B cell (primary cell): ENCODE data around the gene DPCD. TPM values are rescaled to one million over a fixed set of nuclear protein-coding genes. Genes with fewer than 3 reads are reported as not detected.

Experiments used
- ATAC-seq: fragments of 200-7000 bp; cut with Tn5 transposase; one replicate; pipeline ENCODE4 v1.10.0; 2021; ENCODE audit warnings: low read depth, mild to moderate bottlenecking, moderate number of reproducible peaks, moderate library complexity
- CTCF ChIA-PET: fragments of 350-600 bp; sonication (Branson Sonifier 250); formaldehyde crosslinking; loops from one replicate; lab custom pipeline; 2021; ENCODE audit warnings: antibody characterized with exemption, inconsistent platforms; lab: Charles Lee
- POLR2A ChIA-PET: fragments of 350-600 bp; sonication (Branson Sonifier 250); formaldehyde crosslinking; loops from one replicate; lab custom pipeline; 2021; ENCODE audit warnings: antibody characterized with exemption; lab: Charles Lee
- DNase-seq: peaks from one replicate; pipeline ENCODE4 v3.0.0; 2013
- H2AFZ ChIP-seq: 2 replicates; pipeline ENCODE4 v1.6.1; 2012; ENCODE audit warnings: mild to moderate bottlenecking, low read depth, low read length; ENCODE audit not compliant: insufficient read depth, poor library complexity, severe bottlenecking
- H3K27ac ChIP-seq, 2 donors: 1 replicate in 1 of 2; 2 replicates in 1 of 2; pipeline ENCODE4 v1.5.1; 2012 to 2013; ENCODE audit warnings: low read length in 2 of 2, mild to moderate bottlenecking in 2 of 2, moderate library complexity in 1 of 2
- H3K27me3 ChIP-seq, 4 experiments: fragments of 200-600 bp in 1 of 4; sonication (generic) in 1 of 4; replicated peaks in 1 of 4; 1 replicate in 2 of 4; 2 replicates in 2 of 4; pipeline versions ENCODE4 v1.6.1 to v1.7.0; 2013 to 2016; ENCODE audit warnings: low read length in 3 of 4, mild to moderate bottlenecking in 2 of 4, mixed read lengths in 1 of 4, moderate library complexity in 1 of 4; ENCODE audit not compliant: insufficient read depth in 4 of 4, control insufficient read depth in 3 of 4; ENCODE audit errors: control extremely low read depth in 1 of 4
- H3K36me3 ChIP-seq, 2 experiments: replicated peaks in 1 of 2; 1 replicate in 1 of 2; 2 replicates in 1 of 2; pipeline versions ENCODE4 v1.6.1 to v1.7.1; 2013; ENCODE audit warnings: low read length in 1 of 2; ENCODE audit not compliant: insufficient read depth in 2 of 2, control insufficient read depth in 1 of 2; ENCODE audit errors: control extremely low read depth in 1 of 2, extremely low read depth in 1 of 2
- H3K4me1 ChIP-seq, 2 donors: fragments of 200-600 bp in 1 of 2; sonication (generic) in 1 of 2; 1 replicate in 1 of 2; 2 replicates in 1 of 2; pipeline versions ENCODE4 v1.5.1 to v1.6.1; 2013 to 2017; ENCODE audit warnings: low read length in 2 of 2; ENCODE audit not compliant: control insufficient read depth in 2 of 2, insufficient read depth in 2 of 2
- H3K4me2 ChIP-seq: replicated peaks from 2 replicates; pipeline ENCODE3; 2012; ENCODE audit warnings: mild to moderate bottlenecking, low read depth, low read length; ENCODE audit not compliant: poor library complexity, severe bottlenecking
- H3K4me3 ChIP-seq, 5 experiments: fragments of 200-600 bp in 1 of 5; sonication (generic) in 1 of 5; 1 replicate in 3 of 5; 2 replicates in 2 of 5; pipeline versions ENCODE4 v1.5.1 to v1.7.0; 2011 to 2016; ENCODE audit warnings: low read length in 4 of 5, mild to moderate bottlenecking in 4 of 5, low read depth in 2 of 5, control low read depth in 1 of 5, moderate library complexity in 1 of 5; ENCODE audit not compliant: insufficient read depth in 1 of 5; ENCODE audit errors: control extremely low read depth in 1 of 5, extremely low read depth in 1 of 5
- H3K79me2 ChIP-seq: fragments of 200-600 bp; sonication (generic); one replicate; pipeline ENCODE4 v1.6.0; 2016; ENCODE audit warnings: low read length; ENCODE audit not compliant: control insufficient read depth, insufficient read depth
- H3K9ac ChIP-seq: fragments of 200-600 bp; sonication (generic); 2 replicates; pipeline ENCODE4 v1.6.1; 2017; ENCODE audit warnings: mild to moderate bottlenecking, low read length, moderate library complexity
- H3K9me3 ChIP-seq, 3 donors: one replicate each; pipeline versions ENCODE4 v1.6.1 to v1.7.1; 2013; ENCODE audit warnings: low read length in 2 of 3; ENCODE audit not compliant: control insufficient read depth in 2 of 3, insufficient read depth in 1 of 3; ENCODE audit errors: control extremely low read depth in 1 of 3
- H4K20me1 ChIP-seq: 2 replicates; pipeline ENCODE4 v1.6.0; 2012; ENCODE audit warnings: mild to moderate bottlenecking, low read length; ENCODE audit not compliant: insufficient read depth, control insufficient read depth, poor library complexity, severe bottlenecking
- H3K27ac Mint-ChIP-seq: one replicate; pipeline ENCODE4 v1.8.0; 2021; ENCODE audit warnings: mixed read lengths
- H3K27me3 Mint-ChIP-seq: one replicate; pipeline ENCODE4 v1.8.0; 2021; ENCODE audit warnings: mixed read lengths
- H3K4me1 Mint-ChIP-seq: one replicate; pipeline ENCODE4 v1.8.0; 2021; ENCODE audit warnings: mixed read lengths
- H3K4me3 Mint-ChIP-seq: one replicate; pipeline ENCODE4 v1.8.0; 2021; ENCODE audit warnings: mixed read lengths
- H3K9me3 Mint-ChIP-seq: one replicate; pipeline ENCODE4 v1.8.0; 2022; ENCODE audit warnings: mixed read lengths; ENCODE audit not compliant: insufficient read depth
- CTCF ChIP-seq: fragments of 200-600 bp; IDR thresholded peaks from one replicate; pipeline ENCODE4 v1.8.0; 2022; ENCODE audit warnings: antibody characterized with exemption, mild to moderate bottlenecking
- EZH2 ChIP-seq: IDR thresholded peaks from 2 replicates; pipeline ENCODE4 v1.6.1; 2012; ENCODE audit warnings: borderline replicate concordance, low read depth, mild to moderate bottlenecking, moderate library complexity, low read length; ENCODE audit not compliant: insufficient read depth, poor library complexity, severe bottlenecking
- WGBS: methylation state at CpG from one replicate; pipeline ENCODE4 v1.1.5; 2013; ENCODE audit warnings: missing lambda C conversion rate; ENCODE audit not compliant: insufficient coverage; 5-methylcytosine and 5-hydroxymethylcytosine counted together
- intact Hi-C: fragments of 100-400 bp; cut with micrococcal nuclease; formaldehyde crosslinking; loops from one replicate; pipeline ENCODE4 v1.10.0; 2022
- polyA plus RNA-seq: library from polyadenylated mRNA; depleted of rRNA; stranded (reverse); fragments of >200 nt; gene quantifications from 2 replicates; pipeline ENCODE4 v1.2.3, GENCODE V29; 2012
- total RNA-seq, 2 donors: library from RNA; stranded (reverse); fragments of 120-200 nt in 1 of 2; gene quantifications; 1 replicate in 1 of 2; 2 replicates in 1 of 2; pipeline versions ENCODE4 v1.2.3 to v1.2.4, GENCODE V29; 2013 to 2022

Gene DPCD
- total and polyA plus RNA-seq, 2 donors (not counting 1 experiment from before 2014, with no cell fraction given): 0.88 to 2.2 TPM

GRCh38 chr10:101644002-101644401 is 55.9 kb downstream of the DPCD start:
- TF ChIP-seq CTCF: no peak
- TF ChIP-seq EZH2: no peak
- no peak overlapping the region for H3K27ac Mint-ChIP-seq
- WGBS: 100% methylated on average over 1 of the region's 3 CpGs

GRCh38 chr10:101645659-101646058 is 57.5 kb downstream of the DPCD start:
- H3K27me3 Mint-ChIP-seq: no peaks in the 10 kb centered on the region
- no peak overlapping the region for H3K9ac ChIP-seq
- no peak overlapping the region for H3K4me2 ChIP-seq
- DNase-seq (no peak), ATAC-seq (no peak)
- no peaks in the 10 kb centered on the region for H3K9me3 ChIP-seq
- no peak overlapping the region for H3K27ac ChIP-seq
- TF ChIP-seq CTCF: no peak
- no peak for TF ChIP-seq EZH2
- 86% methylated on average over 1 of the region's 1 CpG for WGBS
- H3K27me3 ChIP-seq: no peaks in the 10 kb centered on the region
- intact Hi-C loops: no loop called here
- H3K4me1 Mint-ChIP-seq: no peaks in the 10 kb centered on the region
- H2AFZ ChIP-seq: no peak overlapping the region
- H3K79me2 ChIP-seq: peaks cover 49% of the 10 kb centered on the region
- no peaks in the 10 kb centered on the region for H3K4me1 ChIP-seq
- H3K4me3 Mint-ChIP-seq: no peak overlapping the region
- H3K9me3 Mint-ChIP-seq: no peaks in the 10 kb centered on the region
- H3K36me3 ChIP-seq: peaks cover 0 to 67% of the 10 kb centered on the region in 2 experiments
- ChIA-PET POLR2A (no interaction called here), CTCF (no interaction called here)
- H4K20me1 ChIP-seq: peaks cover 51% of the 10 kb centered on the region
- no peak overlapping the region for H3K27ac Mint-ChIP-seq
- no peak overlapping the region for H3K4me3 ChIP-seq

More at GRCh38 chr10:101644002-101644401, 55.9 kb downstream of the DPCD start:
- DNase-seq (no peak), ATAC-seq (no peak)
- Histone ChIP-seq H3K27ac (no peak overlapping the region), H4K20me1 (peaks cover 46% of the 10 kb centered on the region), H3K4me2 (no peak overlapping the region), H3K9ac (no peak overlapping the region), H3K4me3 (no peak overlapping the region), H3K79me2 (peaks cover 45% of the 10 kb centered on the region), H3K36me3 (peaks cover 0 to 64% of the 10 kb centered on the region in 2 experiments), H2AFZ (no peak overlapping the region), H3K9me3 (no peaks in the 10 kb centered on the region), H3K27me3 (no peaks in the 10 kb centered on the region), H3K4me1 (no peaks in the 10 kb centered on the region)
- H3K4me3 Mint-ChIP-seq: no peak overlapping the region
- ChIA-PET POLR2A (no interaction called here), CTCF (no interaction called here)
- no peaks in the 10 kb centered on the region for H3K27me3 Mint-ChIP-seq
- no peaks in the 10 kb centered on the region for H3K9me3 Mint-ChIP-seq
- intact Hi-C loops: no loop called here
- H3K4me1 Mint-ChIP-seq: no peaks in the 10 kb centered on the region
